ENCODE data around the gene NT5DC1. TPM values are rescaled to one million over a fixed set of nuclear protein-coding genes. Genes with fewer than 3 reads are reported as not detected.

Gene NT5DC1
- polyA plus RNA-seq, 3 donors, result 42.3 to 51.4 (median 43.7) TPM

DNA sequence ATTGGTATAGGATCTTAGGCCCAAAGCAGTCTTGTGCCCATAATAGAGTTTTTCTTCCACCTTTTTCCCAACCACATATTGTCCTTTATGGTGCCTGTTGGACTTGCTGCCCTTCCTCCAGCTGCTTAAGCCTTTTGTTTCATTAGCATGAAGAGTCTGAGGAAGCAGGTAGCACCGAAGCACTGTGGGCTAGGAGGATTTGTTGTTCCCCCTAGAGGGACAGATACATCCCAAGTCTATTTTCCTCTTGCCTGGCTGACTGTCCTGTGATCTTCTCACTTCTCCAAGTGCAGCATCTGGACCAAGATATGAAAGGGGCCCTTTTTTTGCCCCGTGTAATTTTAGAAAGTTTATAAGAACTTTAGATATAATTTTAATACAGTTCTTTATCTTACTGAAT lies 75.9 kb downstream of the NT5DC1 start:
- no peak for DNase-seq

DNA sequence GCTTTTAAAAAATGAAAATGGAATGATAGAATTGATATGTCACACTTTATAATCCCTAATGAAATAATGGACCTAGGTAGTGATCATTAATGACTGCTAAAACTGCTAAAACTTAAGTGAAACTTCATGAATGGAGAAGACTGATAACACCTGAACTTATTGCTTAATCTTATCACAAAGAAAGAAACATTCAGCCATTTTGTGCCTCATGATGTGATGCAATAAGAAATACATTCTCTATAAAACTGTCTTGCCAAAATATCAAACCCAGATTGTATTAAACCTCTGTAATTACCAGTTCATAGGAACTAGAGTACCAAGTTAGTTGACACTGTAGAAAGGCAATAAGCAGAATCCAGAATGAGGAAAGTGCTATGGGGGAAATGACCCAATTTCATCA lies 79.7 kb downstream of the NT5DC1 start:
- DNase-seq, result no peak

DNA sequence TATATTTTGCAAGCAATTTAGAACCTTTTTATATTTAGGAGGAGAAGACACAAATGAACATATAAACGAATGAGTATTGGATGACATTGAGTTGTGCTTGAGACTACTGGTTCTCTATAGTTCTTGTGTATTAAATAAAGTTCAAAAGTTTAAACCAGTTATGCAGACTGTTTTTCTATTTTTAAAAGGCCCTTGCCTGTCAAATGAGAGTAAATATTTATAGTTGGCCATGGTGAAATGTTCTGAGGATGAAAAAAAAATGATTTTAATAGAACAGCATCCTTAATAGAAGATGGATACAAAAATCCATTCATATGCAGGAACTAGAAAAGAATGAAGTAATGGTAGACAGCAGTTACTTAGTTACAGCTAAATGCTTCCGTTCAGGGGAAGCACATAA lies 88.8 kb downstream of the NT5DC1 start:
- DNase-seq, result no peak

GRCh38 chr6:116190550-116190949 lies 89.9 kb downstream of the NT5DC1 start:
- no peak for DNase-seq

DNA sequence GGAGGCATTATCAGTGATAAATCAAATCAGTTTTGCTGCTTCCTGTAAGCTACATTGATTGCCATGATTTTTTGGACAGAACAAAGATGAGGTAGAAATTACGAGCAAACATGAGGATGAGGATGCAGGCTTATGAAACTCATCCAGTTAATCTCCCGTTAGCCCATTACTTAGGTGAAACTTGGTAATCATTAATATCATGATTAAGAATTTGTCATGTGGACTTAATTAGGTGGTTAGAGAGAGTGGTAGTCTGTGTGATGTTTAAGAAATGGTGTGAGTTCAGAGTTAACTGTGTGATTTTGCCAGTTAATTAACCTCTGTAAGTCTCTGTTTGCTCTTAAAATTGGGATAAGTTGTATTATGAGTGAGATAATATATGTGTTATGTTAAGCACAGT lies 91.2 kb downstream of the NT5DC1 start:
- DNase-seq, result no peak

- DNase-seq, result no peak
Observed at GRCh38 chr6:116192786-116193185, 92.1 kb downstream of the NT5DC1 start.

DNA sequence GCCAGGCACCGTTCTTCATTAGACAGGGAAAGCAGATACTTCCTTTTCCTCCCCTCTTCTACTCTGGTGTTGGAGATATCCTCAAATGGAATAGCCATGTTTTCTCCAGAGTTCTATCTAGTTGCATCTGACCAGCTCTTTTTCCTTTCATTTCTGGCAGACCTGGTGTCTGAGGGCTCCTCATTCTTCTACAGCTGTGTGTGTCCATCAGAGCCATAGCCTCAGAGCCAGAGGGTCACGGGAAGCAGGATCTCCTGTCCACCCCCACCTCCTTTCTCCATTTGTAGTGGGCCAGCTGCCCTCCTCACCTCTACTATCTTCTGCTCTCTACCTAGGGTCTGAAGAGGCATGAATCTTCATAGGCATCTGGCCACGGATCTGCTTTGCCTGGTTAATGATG lies 96.2 kb downstream of the NT5DC1 start:
- DNase-seq, result no peak

DNA sequence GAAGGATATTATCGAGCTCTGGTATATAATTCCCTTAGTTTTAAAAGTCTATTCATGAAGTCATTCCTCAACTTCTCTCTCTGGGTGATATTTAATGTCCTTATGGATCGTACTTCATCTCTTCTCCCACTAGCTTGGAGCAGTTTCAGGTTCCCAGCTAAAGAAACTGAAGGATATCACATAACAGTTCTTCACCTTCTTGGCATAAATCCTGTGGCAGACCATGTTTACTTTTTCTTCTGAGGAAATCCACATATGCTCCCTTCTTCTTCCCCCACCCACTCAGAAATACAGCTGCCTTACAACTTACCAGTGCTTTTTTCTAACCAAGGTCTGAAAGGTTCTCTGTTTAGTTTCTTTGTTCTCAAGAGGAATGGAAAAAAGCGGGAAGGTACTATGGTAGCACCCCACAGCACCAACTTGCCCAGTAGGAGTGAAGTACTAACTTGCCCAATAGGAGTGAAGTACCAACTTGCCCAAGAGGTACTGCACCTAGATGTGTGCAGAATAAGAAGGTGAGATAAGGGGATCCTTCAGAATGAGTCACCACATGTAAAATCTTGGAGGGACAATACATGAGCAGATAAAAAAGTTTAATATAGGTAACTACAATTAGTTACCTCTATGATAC lies 100.1 kb downstream of the NT5DC1 start:
- DNase-seq, result peak; percentile 40

DNA sequence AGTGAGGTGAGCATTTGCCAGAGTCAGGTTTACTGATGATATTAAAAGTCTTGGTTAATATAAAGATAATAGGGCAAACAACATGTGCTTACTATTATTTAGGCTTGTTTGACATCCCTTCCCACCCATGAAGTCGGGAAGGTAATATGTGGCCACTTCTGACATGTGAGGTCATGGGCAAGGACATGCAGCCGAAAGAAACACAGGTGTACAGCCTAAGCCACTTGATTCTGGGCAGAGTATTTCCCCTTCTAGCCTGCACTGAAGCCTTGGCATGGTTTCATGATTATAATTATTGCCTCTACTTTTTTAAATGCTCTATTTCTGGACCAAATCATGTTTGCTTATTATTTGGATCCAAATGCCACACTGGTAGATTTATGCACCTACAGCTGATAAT lies 100.9 kb downstream of the NT5DC1 start:
- no peak for DNase-seq

DNA sequence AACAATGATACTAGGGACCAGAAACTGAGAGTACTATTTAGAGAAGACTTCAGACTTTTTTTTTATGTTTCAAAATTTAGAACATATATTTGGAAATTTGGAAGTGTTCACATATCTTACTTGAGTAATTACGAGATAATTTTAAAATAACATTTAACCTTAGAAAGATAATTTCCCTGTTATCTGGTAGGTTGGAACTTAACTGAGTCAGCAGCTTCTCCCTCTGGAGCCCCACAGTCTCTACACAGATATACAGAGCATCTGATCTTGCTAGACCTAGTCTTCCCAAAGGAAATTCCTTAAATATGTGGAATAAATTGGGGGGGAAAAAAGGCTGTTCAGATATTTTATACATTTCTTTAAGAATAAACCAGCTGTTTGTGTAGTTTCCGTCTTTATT lies 104.6 kb downstream of the NT5DC1 start:
- DNase-seq, result no peak

GRCh38 chr6:116206231-116206903 lies 105.7 kb downstream of the NT5DC1 start:
- DNase-seq, result no peak

GRCh38 chr6:116208056-116208785 lies 107.6 kb downstream of the NT5DC1 start:
- no peak for DNase-seq

GRCh38 chr6:116210316-116210715 lies 109.7 kb downstream of the NT5DC1 start:
- DNase-seq, result no peak

DNA sequence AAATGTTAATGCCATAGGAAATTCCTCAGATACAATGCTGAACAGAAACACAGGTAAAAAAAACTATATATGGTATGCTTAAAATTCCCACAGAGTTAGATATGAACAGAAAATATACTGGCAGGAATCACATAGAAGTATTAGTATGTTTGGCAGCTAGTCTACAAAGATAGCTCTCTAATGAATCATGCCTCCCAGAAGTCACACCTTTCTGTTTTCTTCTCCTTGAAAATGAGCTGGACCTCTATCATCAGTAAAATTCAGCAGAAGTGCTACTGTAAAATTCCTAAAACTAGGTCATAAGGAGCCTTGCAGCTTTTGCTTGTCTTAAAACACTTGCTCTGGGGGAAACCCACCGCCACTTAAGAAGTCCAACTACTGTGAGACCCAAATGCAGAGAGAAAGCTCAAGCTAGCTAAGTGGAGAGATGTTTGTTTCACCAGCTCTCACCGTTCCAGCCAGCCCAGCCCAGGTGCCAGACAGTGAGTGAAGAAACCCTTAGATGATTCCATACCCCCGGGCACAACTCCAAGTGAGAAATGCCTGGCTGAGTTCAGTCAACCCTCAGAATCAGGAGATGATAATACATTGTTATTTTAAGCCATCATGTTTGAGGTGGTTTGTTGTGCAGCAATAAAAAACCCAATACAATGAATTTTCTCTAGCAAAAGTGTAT lies 110.2 kb downstream of the NT5DC1 start:
- no peak for DNase-seq

GRCh38 chr6:116214681-116215080 lies 114.0 kb downstream of the NT5DC1 start:
- DNase-seq, result no peak

DNA sequence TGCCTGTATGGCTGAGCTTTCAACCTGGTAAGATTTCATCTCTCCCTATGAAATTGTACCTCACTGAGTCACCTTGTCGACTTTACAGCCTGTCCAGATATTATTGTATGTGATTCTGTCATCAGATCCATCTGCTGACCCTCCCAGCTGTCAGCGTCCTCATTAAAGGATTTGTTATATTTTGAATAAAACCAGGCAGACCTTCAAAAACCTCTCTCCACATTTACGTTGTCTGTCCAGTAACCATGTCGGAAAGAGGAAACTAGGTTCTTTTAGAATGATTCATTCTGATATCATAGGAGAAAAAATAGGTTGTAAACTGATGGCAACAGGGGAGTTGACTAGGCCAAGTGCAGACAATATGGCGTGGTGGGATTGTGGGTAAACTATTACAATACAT lies 114.8 kb downstream of the NT5DC1 start:
- DNase-seq, result no peak

- DNase-seq, result no peak
Observed at GRCh38 chr6:116217069-116217468, 116.4 kb downstream of the NT5DC1 start.

DNA sequence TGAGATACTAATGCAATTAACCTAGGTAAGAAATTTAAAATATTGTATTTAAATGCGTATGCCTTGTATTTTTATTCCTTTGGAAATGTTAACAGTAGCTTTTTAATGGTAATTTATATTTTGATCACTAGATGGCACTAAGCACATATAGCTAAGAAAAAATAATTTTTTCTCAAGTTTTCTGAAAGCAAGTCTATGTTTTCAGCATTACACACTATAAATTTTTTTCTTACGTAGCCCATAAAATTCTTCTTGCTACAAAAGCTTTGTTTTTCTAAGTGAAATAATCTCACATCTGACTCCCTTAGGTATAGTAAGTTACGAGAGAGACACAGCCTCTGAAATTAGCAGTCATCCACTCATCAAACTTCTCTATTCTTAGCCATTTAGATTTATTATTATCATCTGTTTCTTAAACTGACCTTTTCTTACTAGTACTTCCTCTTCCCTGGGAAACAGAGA lies 117.5 kb downstream of the NT5DC1 start:
- no peak for DNase-seq

GRCh38 chr6:116218866-116219265 lies 118.2 kb downstream of the NT5DC1 start:
- no peak for DNase-seq

DNA sequence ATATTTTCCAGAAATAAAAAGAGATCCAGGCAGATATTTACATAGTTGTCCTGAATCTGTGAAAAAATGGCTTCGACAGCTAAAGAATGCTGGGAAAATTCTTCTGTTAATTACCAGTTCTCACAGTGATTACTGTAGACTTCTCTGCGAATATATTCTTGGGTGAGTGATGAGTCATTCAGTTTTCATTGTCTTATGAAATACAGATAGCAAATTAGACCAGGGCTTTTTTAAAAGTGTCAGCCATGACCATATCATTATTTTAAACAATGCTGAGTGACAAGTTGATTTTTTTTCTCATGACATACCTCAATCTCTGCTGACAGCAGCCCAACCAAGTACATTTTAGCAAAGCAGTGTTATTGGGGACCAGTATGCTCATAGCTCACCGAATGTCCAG lies 120.4 kb downstream of the NT5DC1 start:
- no peak for DNase-seq

- no peak for DNase-seq
Observed at GRCh38 chr6:116221911-116222310, 121.3 kb downstream of the NT5DC1 start.

DNA sequence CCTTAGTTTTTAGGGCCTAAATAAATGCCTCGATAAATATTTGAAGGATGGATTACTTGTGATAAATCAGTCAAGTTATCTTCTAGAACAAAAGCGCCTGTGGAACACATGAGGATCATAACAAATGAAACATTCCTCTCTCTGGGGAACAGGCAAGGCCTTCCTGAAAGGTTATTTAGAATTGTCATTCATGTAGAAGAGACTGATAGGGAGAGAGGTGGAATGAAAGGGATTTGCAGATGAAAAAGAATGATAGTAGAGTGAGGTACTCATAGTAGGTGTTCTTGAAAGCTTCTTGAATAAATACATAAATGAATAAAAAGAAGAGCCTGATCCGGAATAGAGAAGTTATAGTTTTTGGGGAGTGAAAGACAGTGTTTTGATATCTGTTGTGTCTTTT lies 122.7 kb downstream of the NT5DC1 start:
- no peak for DNase-seq

Measured in renal pelvis (tissue), 4 donors.